Ovary (tissue), 3 donors: ENCODE measurements around the gene NHSL2.

Experiments used
- EP300 ChIP-seq: sonication (generic); formaldehyde crosslinking; IDR thresholded peaks from one replicate; pipeline ENCODE4 v1.6.1; 2017; ENCODE audit warnings: antibody characterized with exemption
- POLR2A ChIP-seq: fragments of 450-650 bp; IDR thresholded peaks from one replicate; pipeline ENCODE4 v1.6.1; 2017; ENCODE audit warnings: antibody characterized with exemption, mild to moderate bottlenecking, moderate library complexity
- TF ChIP-seq, protein P1 (sequence below), 3 donors: fragments of 450-650 bp in 2 of 3; fragments of 200-600 bp in 1 of 3; IDR thresholded peaks; one replicate each; pipeline versions ENCODE4 v1.5.1 to v1.8.0; 2016 to 2022; ENCODE audit warnings: antibody characterized with exemption in 3 of 3, mild to moderate bottlenecking in 1 of 3
- donor health status: DM: no; HTN: no; CAD: no.

DNA sequence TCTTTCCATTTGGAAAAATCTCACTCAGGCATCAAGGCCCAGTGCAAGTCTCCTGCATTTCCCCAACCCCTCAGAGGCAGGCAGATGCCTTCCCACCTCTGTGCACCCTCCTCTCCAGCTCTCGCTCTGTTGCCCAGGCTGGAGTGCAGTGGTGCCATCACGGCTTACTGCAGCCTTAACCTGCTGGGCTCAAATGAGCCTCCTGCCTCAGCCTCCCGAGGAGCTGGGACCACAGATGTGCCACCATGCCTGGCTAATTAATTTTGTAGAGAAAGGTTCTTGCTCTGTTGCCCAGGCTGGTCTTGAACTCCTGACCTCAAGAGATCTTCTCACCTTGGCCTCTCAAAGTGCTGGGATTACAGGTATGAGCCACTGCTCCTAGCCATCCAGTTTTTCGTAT lies 95.8 kb downstream of the NHSL2 start:
- TF ChIP-seq, protein P1, sequence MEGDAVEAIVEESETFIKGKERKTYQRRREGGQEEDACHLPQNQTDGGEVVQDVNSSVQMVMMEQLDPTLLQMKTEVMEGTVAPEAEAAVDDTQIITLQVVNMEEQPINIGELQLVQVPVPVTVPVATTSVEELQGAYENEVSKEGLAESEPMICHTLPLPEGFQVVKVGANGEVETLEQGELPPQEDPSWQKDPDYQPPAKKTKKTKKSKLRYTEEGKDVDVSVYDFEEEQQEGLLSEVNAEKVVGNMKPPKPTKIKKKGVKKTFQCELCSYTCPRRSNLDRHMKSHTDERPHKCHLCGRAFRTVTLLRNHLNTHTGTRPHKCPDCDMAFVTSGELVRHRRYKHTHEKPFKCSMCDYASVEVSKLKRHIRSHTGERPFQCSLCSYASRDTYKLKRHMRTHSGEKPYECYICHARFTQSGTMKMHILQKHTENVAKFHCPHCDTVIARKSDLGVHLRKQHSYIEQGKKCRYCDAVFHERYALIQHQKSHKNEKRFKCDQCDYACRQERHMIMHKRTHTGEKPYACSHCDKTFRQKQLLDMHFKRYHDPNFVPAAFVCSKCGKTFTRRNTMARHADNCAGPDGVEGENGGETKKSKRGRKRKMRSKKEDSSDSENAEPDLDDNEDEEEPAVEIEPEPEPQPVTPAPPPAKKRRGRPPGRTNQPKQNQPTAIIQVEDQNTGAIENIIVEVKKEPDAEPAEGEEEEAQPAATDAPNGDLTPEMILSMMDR (IDR thresholded peaks at IDR 0.05), result no peak
- no peak for TF ChIP-seq POLR2A
- no peak for TF ChIP-seq EP300
